ENCODE data around the gene GLIS2.

Gene GLIS2

DNA sequence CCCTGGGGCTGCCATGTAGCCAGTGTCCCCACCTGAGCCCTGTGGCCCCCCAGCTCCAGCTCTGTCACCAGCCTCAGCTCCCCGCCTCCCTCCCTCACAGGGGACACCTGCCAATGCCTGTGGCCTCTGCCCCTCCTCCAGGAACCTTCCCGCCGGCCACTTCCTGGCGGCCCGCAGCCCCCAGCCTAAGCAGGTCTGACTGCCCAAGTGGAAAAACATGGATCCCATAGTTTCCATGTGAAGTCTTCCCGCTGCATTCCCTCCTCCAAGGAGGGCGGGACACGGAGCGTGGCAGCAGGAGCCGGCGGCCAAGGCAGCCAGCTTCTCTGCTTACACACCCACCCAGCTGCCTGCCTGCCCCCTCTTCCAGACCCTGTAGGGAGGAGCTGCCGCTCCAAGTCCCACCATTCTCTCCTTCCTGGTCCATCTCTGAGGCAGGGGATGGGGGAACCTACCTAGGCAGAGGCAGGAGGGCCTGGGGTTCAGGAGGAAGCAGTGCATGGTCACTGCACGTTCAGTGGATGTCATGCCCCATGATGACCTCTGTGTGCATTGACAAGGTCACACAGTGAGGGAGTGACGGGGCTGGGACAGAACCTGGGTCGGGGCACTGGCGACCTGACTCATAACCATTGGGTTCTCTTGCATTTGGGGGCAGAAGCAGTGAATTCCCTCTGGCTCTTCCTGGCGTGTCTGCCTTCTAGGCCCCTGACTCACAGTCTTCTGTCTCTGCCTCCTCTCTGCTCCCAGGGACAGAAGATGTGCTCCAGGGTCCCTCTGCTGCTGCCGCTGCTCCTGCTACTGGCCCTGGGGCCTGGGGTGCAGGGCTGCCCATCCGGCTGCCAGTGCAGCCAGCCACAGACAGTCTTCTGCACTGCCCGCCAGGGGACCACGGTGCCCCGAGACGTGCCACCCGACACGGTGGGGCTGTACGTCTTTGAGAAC, 64.5 kb downstream of the GLIS2 start:
- H3K27ac ChIP-seq (ENCODE audit: low read depth, low read length, severe bottlenecking), result peak overlapping the region; percentile 41

DNA sequence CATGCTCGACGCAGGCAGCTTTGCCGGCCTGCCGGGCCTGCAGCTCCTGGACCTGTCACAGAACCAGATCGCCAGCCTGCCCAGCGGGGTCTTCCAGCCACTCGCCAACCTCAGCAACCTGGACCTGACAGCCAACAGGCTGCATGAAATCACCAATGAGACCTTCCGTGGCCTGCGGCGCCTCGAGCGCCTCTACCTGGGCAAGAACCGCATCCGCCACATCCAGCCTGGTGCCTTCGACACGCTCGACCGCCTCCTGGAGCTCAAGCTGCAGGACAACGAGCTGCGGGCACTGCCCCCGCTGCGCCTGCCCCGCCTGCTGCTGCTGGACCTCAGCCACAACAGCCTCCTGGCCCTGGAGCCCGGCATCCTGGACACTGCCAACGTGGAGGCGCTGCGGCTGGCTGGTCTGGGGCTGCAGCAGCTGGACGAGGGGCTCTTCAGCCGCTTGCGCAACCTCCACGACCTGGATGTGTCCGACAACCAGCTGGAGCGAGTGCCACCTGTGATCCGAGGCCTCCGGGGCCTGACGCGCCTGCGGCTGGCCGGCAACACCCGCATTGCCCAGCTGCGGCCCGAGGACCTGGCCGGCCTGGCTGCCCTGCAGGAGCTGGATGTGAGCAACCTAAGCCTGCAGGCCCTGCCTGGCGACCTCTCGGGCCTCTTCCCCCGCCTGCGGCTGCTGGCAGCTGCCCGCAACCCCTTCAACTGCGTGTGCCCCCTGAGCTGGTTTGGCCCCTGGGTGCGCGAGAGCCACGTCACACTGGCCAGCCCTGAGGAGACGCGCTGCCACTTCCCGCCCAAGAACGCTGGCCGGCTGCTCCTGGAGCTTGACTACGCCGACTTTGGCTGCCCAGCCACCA, 65.4 kb downstream of the GLIS2 start:
- H3K9me3 ChIP-seq (ENCODE audit: control insufficient read depth, low read length), result no peaks in the 10 kb centered on the region
- WGBS, 2 experiments (ENCODE audit: insufficient coverage in 2 of 2), result 96 to 98% methylated on average over 59 of the region's 59 CpGs
- peaks cover 23% of the 10 kb centered on the region for H3K36me3 ChIP-seq (ENCODE audit: control insufficient read depth, insufficient read depth, low read length)

More for the DNA sequence above, 64.5 kb downstream of the GLIS2 start:
- 89 to 90% methylated on average over 24 to 25 of the region's 26 CpGs for WGBS, 2 experiments (ENCODE audit: insufficient coverage in 2 of 2)
- no peak overlapping the region for H3K4me3 ChIP-seq (ENCODE audit: extremely low read depth, insufficient read depth, low read length, poor library complexity, severe bottlenecking)
- peaks cover 26% of the 10 kb centered on the region for H3K36me3 ChIP-seq (ENCODE audit: control insufficient read depth, insufficient read depth, low read length)
- H3K4me1 ChIP-seq (ENCODE audit: control insufficient read depth, insufficient read depth, low read length, poor library complexity, severe bottlenecking), result peaks cover 51% of the 10 kb centered on the region
- H3K9me3 ChIP-seq (ENCODE audit: control insufficient read depth, low read length), result no peaks in the 10 kb centered on the region

DNA sequence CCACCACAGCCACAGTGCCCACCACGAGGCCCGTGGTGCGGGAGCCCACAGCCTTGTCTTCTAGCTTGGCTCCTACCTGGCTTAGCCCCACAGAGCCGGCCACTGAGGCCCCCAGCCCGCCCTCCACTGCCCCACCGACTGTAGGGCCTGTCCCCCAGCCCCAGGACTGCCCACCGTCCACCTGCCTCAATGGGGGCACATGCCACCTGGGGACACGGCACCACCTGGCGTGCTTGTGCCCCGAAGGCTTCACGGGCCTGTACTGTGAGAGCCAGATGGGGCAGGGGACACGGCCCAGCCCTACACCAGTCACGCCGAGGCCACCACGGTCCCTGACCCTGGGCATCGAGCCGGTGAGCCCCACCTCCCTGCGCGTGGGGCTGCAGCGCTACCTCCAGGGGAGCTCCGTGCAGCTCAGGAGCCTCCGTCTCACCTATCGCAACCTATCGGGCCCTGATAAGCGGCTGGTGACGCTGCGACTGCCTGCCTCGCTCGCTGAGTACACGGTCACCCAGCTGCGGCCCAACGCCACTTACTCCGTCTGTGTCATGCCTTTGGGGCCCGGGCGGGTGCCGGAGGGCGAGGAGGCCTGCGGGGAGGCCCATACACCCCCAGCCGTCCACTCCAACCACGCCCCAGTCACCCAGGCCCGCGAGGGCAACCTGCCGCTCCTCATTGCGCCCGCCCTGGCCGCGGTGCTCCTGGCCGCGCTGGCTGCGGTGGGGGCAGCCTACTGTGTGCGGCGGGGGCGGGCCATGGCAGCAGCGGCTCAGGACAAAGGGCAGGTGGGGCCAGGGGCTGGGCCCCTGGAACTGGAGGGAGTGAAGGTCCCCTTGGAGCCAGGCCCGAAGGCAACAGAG, 66.3 kb downstream of the GLIS2 start:
- Histone ChIP-seq H3K4me3 (ENCODE audit: extremely low read depth, insufficient read depth, low read length, poor library complexity, severe bottlenecking) (no peak overlapping the region), H3K36me3 (ENCODE audit: control insufficient read depth, insufficient read depth, low read length) (peaks cover 23% of the 10 kb centered on the region), H3K4me1 (ENCODE audit: control insufficient read depth, insufficient read depth, low read length, poor library complexity, severe bottlenecking) (peaks cover 49% of the 10 kb centered on the region), H3K9me3 (ENCODE audit: control insufficient read depth, low read length) (no peaks in the 10 kb centered on the region), H3K27ac (ENCODE audit: low read depth, low read length, severe bottlenecking) (peak overlapping the region; percentile 23)
- WGBS, 2 experiments (ENCODE audit: insufficient coverage in 2 of 2), result 98% methylated on average over 40 to 45 of the region's 55 CpGs

More for the DNA sequence above, 65.4 kb downstream of the GLIS2 start:
- Histone ChIP-seq H3K4me3 (ENCODE audit: extremely low read depth, insufficient read depth, low read length, poor library complexity, severe bottlenecking) (no peak overlapping the region), H3K4me1 (ENCODE audit: control insufficient read depth, insufficient read depth, low read length, poor library complexity, severe bottlenecking) (peaks cover 48% of the 10 kb centered on the region), H3K27ac (ENCODE audit: low read depth, low read length, severe bottlenecking) (no peak overlapping the region)

DNA sequence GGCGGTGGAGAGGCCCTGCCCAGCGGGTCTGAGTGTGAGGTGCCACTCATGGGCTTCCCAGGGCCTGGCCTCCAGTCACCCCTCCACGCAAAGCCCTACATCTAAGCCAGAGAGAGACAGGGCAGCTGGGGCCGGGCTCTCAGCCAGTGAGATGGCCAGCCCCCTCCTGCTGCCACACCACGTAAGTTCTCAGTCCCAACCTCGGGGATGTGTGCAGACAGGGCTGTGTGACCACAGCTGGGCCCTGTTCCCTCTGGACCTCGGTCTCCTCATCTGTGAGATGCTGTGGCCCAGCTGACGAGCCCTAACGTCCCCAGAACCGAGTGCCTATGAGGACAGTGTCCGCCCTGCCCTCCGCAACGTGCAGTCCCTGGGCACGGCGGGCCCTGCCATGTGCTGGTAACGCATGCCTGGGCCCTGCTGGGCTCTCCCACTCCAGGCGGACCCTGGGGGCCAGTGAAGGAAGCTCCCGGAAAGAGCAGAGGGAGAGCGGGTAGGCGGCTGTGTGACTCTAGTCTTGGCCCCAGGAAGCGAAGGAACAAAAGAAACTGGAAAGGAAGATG, 67.0 kb downstream of the GLIS2 start:
- 94 to 95% methylated on average over 16 to 19 of the region's 21 CpGs for WGBS, 2 experiments (ENCODE audit: insufficient coverage in 2 of 2)
- H3K4me1 ChIP-seq (ENCODE audit: control insufficient read depth, insufficient read depth, low read length, poor library complexity, severe bottlenecking), result peaks cover 54% of the 10 kb centered on the region
- H3K4me3 ChIP-seq (ENCODE audit: extremely low read depth, insufficient read depth, low read length, poor library complexity, severe bottlenecking), result no peak overlapping the region
- peaks cover 27% of the 10 kb centered on the region for H3K36me3 ChIP-seq (ENCODE audit: control insufficient read depth, insufficient read depth, low read length)
- H3K27ac ChIP-seq (ENCODE audit: low read depth, low read length, severe bottlenecking), result peak overlapping the region; percentile 23
- H3K9me3 ChIP-seq (ENCODE audit: control insufficient read depth, low read length), result no peaks in the 10 kb centered on the region

DNA sequence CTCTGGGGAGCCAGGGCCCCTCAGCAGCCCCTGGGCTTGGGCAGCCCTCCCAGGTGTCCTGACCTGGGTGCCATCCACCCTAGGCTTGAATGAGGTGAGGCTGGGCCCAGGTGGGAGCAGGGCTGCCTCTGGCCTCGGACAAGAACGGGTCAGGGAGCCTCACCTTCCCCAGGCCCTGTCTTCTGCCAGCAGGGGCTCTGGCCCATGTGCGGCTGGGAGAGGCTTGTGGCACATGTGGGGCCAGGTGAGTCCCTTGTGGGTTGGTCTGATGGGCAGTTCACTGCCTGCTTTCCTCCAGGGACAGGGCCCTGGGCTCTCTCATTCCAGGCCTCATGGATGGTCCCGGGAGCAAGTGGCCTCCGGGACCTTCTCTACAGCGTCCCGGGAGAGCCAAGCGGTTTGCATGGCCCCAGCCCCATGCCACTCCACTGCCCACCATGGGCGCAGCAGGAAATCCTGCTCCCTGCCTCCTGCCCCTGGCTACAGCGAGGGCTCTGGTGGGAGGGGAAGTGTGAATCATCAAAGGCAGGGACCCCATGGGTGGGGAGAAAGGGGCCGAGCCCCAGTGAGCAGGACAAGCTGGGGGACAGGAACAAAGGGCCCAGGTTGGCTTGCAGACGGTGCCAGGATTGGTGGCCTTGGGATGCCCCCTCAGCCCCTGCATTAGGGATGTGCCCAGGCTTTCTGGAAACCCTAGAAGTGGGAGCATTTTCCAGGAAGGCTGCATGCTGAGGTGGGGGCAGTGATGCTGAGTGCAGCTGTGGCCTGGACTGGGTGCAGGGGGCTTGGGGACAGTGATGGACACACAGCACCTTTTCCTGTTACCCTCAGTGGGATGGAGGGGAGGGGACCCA, 68.0 kb downstream of the GLIS2 start:
- Histone ChIP-seq H3K9me3 (ENCODE audit: control insufficient read depth, low read length) (no peaks in the 10 kb centered on the region), H3K4me1 (ENCODE audit: control insufficient read depth, insufficient read depth, low read length, poor library complexity, severe bottlenecking) (peaks cover 58% of the 10 kb centered on the region), H3K27ac (ENCODE audit: low read depth, low read length, severe bottlenecking) (peak overlapping the region; percentile 13), H3K4me3 (ENCODE audit: extremely low read depth, insufficient read depth, low read length, poor library complexity, severe bottlenecking) (no peak overlapping the region), H3K36me3 (ENCODE audit: control insufficient read depth, insufficient read depth, low read length) (peaks cover 29% of the 10 kb centered on the region)
- WGBS, 2 experiments (ENCODE audit: insufficient coverage in 2 of 2), result 93 to 98% methylated on average over 5 to 8 of the region's 12 CpGs

DNA sequence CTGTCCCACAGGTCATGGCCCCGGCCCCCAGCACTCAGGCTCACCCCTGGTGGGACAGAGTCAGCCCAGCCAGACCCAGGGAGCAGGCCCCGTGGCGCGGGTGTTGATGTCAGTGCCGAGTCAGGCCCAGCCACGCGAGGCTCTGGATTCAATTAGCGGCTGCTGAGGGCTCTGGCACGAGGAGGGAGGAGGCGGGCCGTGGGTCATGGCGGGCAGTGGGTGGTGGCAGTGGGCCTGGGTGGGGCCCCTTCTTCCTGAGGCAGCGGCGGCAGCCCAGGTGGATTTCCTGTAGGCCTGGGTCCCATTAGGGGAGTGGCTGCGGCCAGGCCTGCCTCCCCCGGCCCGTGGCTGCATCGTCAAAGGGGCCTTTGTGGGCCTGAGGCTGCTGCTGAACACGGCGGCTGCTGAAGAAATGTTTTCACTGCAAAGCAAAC, 68.7 kb downstream of the GLIS2 start:
- Histone ChIP-seq H3K4me3 (ENCODE audit: extremely low read depth, insufficient read depth, low read length, poor library complexity, severe bottlenecking) (no peak overlapping the region), H3K9me3 (ENCODE audit: control insufficient read depth, low read length) (no peaks in the 10 kb centered on the region), H3K27ac (ENCODE audit: low read depth, low read length, severe bottlenecking) (peak overlapping the region; percentile 23), H3K36me3 (ENCODE audit: control insufficient read depth, insufficient read depth, low read length) (peaks cover 29% of the 10 kb centered on the region), H3K4me1 (ENCODE audit: control insufficient read depth, insufficient read depth, low read length, poor library complexity, severe bottlenecking) (peaks cover 63% of the 10 kb centered on the region)
- 83 to 88% methylated on average over 19 to 20 of the region's 20 CpGs for WGBS, 2 experiments (ENCODE audit: insufficient coverage in 2 of 2)

DNA sequence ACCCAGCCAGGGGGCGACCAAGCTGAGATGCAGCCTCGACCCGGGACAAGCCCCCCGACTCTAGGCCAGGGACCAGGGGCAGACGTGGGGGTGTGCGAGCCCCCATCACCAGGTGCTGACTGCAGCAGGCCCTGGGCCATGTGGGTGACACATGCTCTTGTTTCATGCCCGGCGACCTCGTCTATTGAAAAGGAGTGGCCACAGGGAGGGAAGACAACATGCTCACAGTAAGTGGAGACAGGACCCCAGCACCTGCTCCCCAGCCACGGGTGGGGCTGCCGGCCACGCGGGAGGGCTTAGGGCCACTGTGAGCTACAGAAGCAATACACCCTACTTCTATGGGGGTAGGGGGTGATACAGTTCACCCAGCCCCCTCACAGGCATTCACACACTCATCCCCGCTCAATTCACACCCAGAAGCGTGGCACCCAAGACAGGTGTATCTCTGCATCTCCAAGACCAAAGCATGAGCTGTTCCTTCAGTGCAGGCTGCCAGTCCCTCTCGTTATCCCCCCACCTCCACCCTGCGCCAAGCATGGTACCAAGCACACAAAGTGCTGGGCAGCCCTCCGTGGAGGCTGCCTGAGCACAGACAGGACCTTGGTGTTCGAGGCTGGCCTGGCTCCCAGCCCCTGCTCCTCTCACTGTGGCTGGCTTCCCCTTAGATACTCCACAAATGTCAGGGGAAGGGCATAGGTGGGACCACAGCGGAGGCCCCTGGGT, 69.4 kb downstream of the GLIS2 start:
- peaks cover 63% of the 10 kb centered on the region for H3K4me1 ChIP-seq (ENCODE audit: control insufficient read depth, insufficient read depth, low read length, poor library complexity, severe bottlenecking)
- peak overlapping the region; percentile 23 for H3K27ac ChIP-seq (ENCODE audit: low read depth, low read length, severe bottlenecking)
- no peak overlapping the region for H3K4me3 ChIP-seq (ENCODE audit: extremely low read depth, insufficient read depth, low read length, poor library complexity, severe bottlenecking)
- WGBS, 2 experiments (ENCODE audit: insufficient coverage in 2 of 2), result 86 to 88% methylated on average over 10 to 14 of the region's 20 CpGs
- no peaks in the 10 kb centered on the region for H3K9me3 ChIP-seq (ENCODE audit: control insufficient read depth, low read length)
- peaks cover 29% of the 10 kb centered on the region for H3K36me3 ChIP-seq (ENCODE audit: control insufficient read depth, insufficient read depth, low read length)

DNA sequence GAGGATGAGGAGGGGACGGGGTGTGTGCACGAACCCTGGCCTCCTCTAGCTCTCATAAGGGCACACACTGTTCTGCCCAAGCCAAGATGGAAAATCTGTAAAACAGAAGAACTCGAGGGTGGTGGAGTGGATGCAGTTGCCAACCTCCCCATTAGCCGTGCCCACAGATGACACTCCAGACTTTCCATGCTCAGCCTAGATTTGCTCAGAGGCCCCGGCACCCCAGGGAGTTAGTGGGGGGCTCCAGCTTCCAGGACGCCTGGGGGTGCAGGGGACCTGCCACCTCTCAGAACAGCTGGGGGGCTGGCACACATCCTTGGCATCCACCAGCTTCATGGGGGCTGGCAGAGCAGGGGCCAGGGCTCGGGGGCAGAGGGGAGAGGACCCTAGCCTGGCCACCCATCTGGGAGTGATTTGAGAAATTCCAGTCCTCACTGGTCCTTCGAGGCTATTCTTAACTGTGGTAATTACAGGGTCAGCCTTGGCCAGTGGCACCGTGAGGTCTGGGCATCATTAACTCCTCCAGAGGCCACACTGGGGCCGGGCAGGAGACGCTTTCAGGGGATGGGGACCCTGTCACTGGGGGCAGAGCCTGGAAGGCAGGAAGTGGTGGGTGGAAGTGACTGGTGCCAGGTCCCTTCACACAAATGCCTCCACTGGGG, 70.1 kb downstream of the GLIS2 start:
- Histone ChIP-seq H3K27ac (ENCODE audit: low read depth, low read length, severe bottlenecking) (peak overlapping the region; percentile 29), H3K4me3 (ENCODE audit: extremely low read depth, insufficient read depth, low read length, poor library complexity, severe bottlenecking) (no peak overlapping the region), H3K4me1 (ENCODE audit: control insufficient read depth, insufficient read depth, low read length, poor library complexity, severe bottlenecking) (peaks cover 56% of the 10 kb centered on the region), H3K9me3 (ENCODE audit: control insufficient read depth, low read length) (no peaks in the 10 kb centered on the region), H3K36me3 (ENCODE audit: control insufficient read depth, insufficient read depth, low read length) (peaks cover 28% of the 10 kb centered on the region)
- WGBS, 2 experiments (ENCODE audit: insufficient coverage in 2 of 2), result 94% methylated on average over 8 of the region's 11 CpGs

Measured in mesodermal cell (in vitro differentiated cells).